CD8-positive, alpha-beta memory T cell (primary cell): ENCODE results near the gene RNF213. TPM values are rescaled to one million over a fixed set of nuclear protein-coding genes. Genes with fewer than 3 reads are reported as not detected.

ENCODE experiments used
- CTCF ChIA-PET: fragments of 350-600 bp; sonication (Branson Sonifier 250); formaldehyde crosslinking; loops from one replicate; lab custom pipeline; 2021; ENCODE audit warnings: antibody characterized with exemption; lab: Charles Lee
- POLR2A ChIA-PET: fragments of 350-600 bp; sonication (Branson Sonifier 250); formaldehyde crosslinking; loops from one replicate; lab custom pipeline; 2021; ENCODE audit warnings: antibody characterized with exemption; lab: Charles Lee
- DNase-seq, 5 donors: peaks; one replicate each; pipeline versions ENCODE4 v3.0.0 to v3.0.0-alpha.2; 2020 to 2022; ENCODE audit warnings: mixed read lengths in 1 of 5
- H3K27ac ChIP-seq: one replicate; pipeline ENCODE4 v1.7.0; 2013; ENCODE audit warnings: low read depth, mild to moderate bottlenecking, low read length, moderate library complexity
- H3K27me3 ChIP-seq: 2 replicates; pipeline ENCODE4 v1.7.0; 2013; ENCODE audit warnings: low read length, mild to moderate bottlenecking; ENCODE audit not compliant: insufficient read depth, poor library complexity, severe bottlenecking
- H3K36me3 ChIP-seq: 2 replicates; pipeline ENCODE4 v1.7.0; 2013; ENCODE audit warnings: mild to moderate bottlenecking, low read length, moderate library complexity; ENCODE audit not compliant: insufficient read depth
- H3K4me1 ChIP-seq: 2 replicates; pipeline ENCODE4 v1.7.0; 2013; ENCODE audit warnings: mild to moderate bottlenecking, low read length, moderate library complexity; ENCODE audit not compliant: insufficient read depth
- H3K4me3 ChIP-seq: 2 replicates; pipeline ENCODE4 v1.7.0; 2013; ENCODE audit warnings: mild to moderate bottlenecking, low read length
- H3K9me3 ChIP-seq: 2 replicates; pipeline ENCODE4 v1.7.0; 2013; ENCODE audit warnings: mild to moderate bottlenecking, low read length
- H3K27ac Mint-ChIP-seq, 8 donors: one replicate each; pipeline ENCODE4 v1.8.0; 2020 to 2021; ENCODE audit warnings: mixed read lengths in 8 of 8, mild to moderate bottlenecking in 6 of 8, inconsistent platforms in 3 of 8, moderate library complexity in 3 of 8
- H3K27me3 Mint-ChIP-seq, 2 donors: one replicate each; pipeline ENCODE4 v1.8.0; 2020 to 2021; ENCODE audit warnings: mixed read lengths in 2 of 2, mild to moderate bottlenecking in 1 of 2, moderate library complexity in 1 of 2
- H3K36me3 Mint-ChIP-seq, 3 donors: one replicate each; pipeline ENCODE4 v1.8.0; 2020 to 2021; ENCODE audit warnings: mixed read lengths in 3 of 3, inconsistent platforms in 1 of 3, mild to moderate bottlenecking in 1 of 3
- H3K4me1 Mint-ChIP-seq, 3 donors: one replicate each; pipeline ENCODE4 v1.8.0; 2020 to 2021; ENCODE audit warnings: mixed read lengths in 3 of 3, inconsistent platforms in 1 of 3, mild to moderate bottlenecking in 1 of 3
- H3K4me3 Mint-ChIP-seq, 7 donors: one replicate each; pipeline ENCODE4 v1.8.0; 2020 to 2021; ENCODE audit warnings: mixed read lengths in 7 of 7, mild to moderate bottlenecking in 6 of 7, moderate library complexity in 4 of 7, inconsistent platforms in 2 of 7
- H3K9me3 Mint-ChIP-seq, 5 donors: one replicate each; pipeline ENCODE4 v1.8.0; 2020 to 2022; ENCODE audit warnings: mixed read lengths in 5 of 5, mild to moderate bottlenecking in 3 of 5, moderate library complexity in 2 of 5, inconsistent platforms in 1 of 5
- polyA plus RNA-seq: library from polyadenylated mRNA; unstranded; fragments of 300-500 nt; fragmentation: Illumina TruSeq; gene quantifications from one replicate; pipeline ENCODE4 v1.2.3, GENCODE V29; 2021
- total RNA-seq, 2 experiments: library from RNA; stranded (reverse); gene quantifications; one replicate each; pipeline ENCODE4 v1.2.3, GENCODE V29; 2021

Gene RNF213
- total and polyA plus RNA-seq, 3 experiments from 2014 or later, result 75.7 to 185 (median 184) TPM

DNA sequence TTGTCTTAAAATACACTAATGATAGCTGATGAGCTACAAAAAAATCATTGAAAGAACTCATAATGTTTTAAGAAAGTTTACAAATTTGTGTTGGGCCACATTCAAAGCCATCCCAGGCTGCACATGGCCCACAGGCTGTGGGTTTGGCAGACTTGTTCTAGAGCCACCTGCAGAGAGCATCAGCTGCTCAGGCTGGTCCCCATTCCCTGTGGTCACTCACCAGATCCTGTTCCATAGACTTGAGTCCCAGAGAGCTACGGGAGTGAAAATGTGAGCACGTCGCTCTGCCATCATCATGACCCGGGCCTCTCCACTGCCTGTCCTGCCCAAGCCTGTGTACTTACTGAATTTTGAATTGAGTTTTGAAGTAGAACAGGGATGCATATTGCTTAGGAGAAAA lies 33.5 kb upstream of the RNF213 start:
- no peaks in the 10 kb centered on the region for H3K4me1 ChIP-seq
- peaks cover 0 to 6% (median 4%) of the 10 kb centered on the region in 5 donors for H3K9me3 Mint-ChIP-seq
- H3K9me3 ChIP-seq, result no peaks in the 10 kb centered on the region
- no peak overlapping the region for H3K4me3 Mint-ChIP-seq
- no peak overlapping the region for H3K27ac ChIP-seq
- ChIA-PET CTCF (interaction anchor here (0.9 kb wide), 1 partner anchor 22 kb away, joined by 3 read pairs; no protein-coding TSS in a partner anchor), POLR2A (no interaction called here)
- no peaks in the 10 kb centered on the region for H3K27me3 ChIP-seq
- H3K27ac Mint-ChIP-seq, result peak overlapping the region in 2 of 8 donors; percentile 10 to 27
- H3K4me3 ChIP-seq, result no peak overlapping the region
- no peak for DNase-seq
- no peaks in the 10 kb centered on the region for H3K36me3 ChIP-seq
- H3K27me3 Mint-ChIP-seq, result peaks cover 0 to 1% of the 10 kb centered on the region in 2 donors
- H3K4me1 Mint-ChIP-seq, result peaks cover 8 to 21% (median 10%) of the 10 kb centered on the region in 3 donors
- H3K36me3 Mint-ChIP-seq, result peaks cover 16 to 73% (median 20%) of the 10 kb centered on the region in 3 donors

DNA sequence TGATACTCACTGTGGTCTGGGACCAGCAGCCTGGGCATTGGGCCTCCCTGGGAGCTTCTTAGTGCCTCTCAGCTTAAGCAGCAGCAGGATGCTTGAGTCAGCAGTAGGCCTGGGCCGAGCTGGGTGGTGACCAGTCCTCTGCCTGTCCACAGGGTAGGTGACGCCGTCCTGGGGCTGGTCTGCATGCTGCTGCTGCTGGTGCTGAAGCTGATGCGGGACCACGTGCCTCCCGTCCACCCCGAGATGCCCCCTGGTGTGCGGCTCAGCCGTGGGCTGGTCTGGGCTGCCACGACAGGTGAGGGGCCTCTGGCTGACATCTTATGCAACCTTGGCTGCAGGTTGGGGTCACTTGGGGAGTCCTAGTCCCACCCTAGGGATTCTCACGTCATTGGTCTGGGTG lies 33.0 kb upstream of the RNF213 start:
- peaks cover 19 to 74% (median 25%) of the 10 kb centered on the region in 3 donors for H3K36me3 Mint-ChIP-seq
- Histone ChIP-seq H3K27ac (no peak overlapping the region), H3K9me3 (no peaks in the 10 kb centered on the region), H3K4me1 (no peaks in the 10 kb centered on the region), H3K36me3 (no peaks in the 10 kb centered on the region), H3K27me3 (no peaks in the 10 kb centered on the region), H3K4me3 (no peak overlapping the region)
- H3K4me3 Mint-ChIP-seq, result no peak overlapping the region
- H3K27ac Mint-ChIP-seq, result no peak overlapping the region
- peaks cover 0 to 11% (median 8%) of the 10 kb centered on the region in 5 donors for H3K9me3 Mint-ChIP-seq
- H3K27me3 Mint-ChIP-seq, result peaks cover 0 to 1% of the 10 kb centered on the region in 2 donors
- peaks cover 8 to 17% (median 8%) of the 10 kb centered on the region in 3 donors for H3K4me1 Mint-ChIP-seq
- DNase-seq, result no peak
- CTCF ChIA-PET, result interaction anchor here (0.9 kb wide), 1 partner anchor 22 kb away, joined by 3 read pairs; no protein-coding TSS in a partner anchor
- POLR2A ChIA-PET, result no interaction called here

DNA sequence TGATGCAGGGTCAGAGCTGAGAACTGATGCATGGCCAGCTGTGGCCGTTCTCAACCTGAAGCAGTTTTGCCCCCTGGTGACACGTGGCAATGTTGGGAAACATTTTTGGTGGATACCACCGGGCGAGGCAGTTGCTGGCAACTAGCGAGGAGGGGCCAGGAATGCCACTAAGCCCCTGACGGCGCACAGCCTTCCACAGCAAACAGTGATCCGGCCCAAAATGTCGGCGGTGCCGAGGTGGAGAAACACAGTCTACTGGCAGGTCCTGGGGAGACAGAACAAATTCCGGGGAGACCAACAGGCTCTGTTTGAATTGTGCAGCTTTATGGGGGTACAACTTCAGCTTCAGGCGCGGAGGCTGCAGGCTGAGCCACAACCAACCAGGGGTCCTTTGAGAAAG lies 32.2 kb upstream of the RNF213 start:
- peaks cover 22 to 72% (median 32%) of the 10 kb centered on the region in 3 donors for H3K36me3 Mint-ChIP-seq
- peak overlapping the region in 3 of 8 donors; percentile 20 to 91 (median 26) for H3K27ac Mint-ChIP-seq
- Histone ChIP-seq H3K27me3 (no peaks in the 10 kb centered on the region), H3K4me3 (no peak overlapping the region), H3K4me1 (no peaks in the 10 kb centered on the region), H3K9me3 (no peaks in the 10 kb centered on the region), H3K36me3 (no peaks in the 10 kb centered on the region), H3K27ac (no peak overlapping the region)
- DNase-seq, result no peak
- peaks cover 3 to 9% (median 8%) of the 10 kb centered on the region in 3 donors for H3K4me1 Mint-ChIP-seq
- peaks cover 2 to 17% (median 13%) of the 10 kb centered on the region in 5 donors for H3K9me3 Mint-ChIP-seq
- ChIA-PET POLR2A (no interaction called here), CTCF (interaction anchor here (1.2 to 1.4 kb wide), 2 partner anchors 25 to 32 kb away, joined by 3 to 4 read pairs; no protein-coding TSS in a partner anchor)
- H3K27me3 Mint-ChIP-seq, result peaks cover 0 to 1% of the 10 kb centered on the region in 2 donors
- no peak overlapping the region for H3K4me3 Mint-ChIP-seq

DNA sequence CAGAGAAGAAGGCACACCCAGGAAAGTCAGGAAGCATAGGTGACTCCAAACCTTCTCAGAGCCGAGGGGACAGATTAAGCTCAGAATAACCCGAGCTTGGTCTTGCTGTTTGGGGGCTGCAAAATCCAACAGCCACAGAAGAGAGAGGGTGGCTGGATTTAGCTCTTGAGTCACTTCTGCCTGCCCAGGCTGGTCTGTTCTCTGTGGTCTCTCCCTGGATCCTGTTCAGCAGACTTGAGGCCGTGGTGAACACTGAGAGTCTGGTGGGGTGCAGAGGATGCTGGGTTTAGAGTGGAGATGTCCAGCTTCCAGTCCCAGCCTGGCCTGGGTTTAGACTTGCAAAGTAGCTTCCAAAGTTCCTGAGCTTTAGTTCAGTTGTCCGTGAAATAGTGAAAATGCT lies 31.6 kb upstream of the RNF213 start:
- POLR2A ChIA-PET, result no interaction called here
- Mint-ChIP-seq H3K9me3 (peaks cover 2 to 20% (median 15%) of the 10 kb centered on the region in 5 donors), H3K27me3 (peaks cover 0 to 1% of the 10 kb centered on the region in 2 donors), H3K36me3 (peaks cover 21 to 73% (median 34%) of the 10 kb centered on the region in 3 donors), H3K4me3 (no peak overlapping the region), H3K4me1 (peaks cover 2 to 6% (median 5%) of the 10 kb centered on the region in 3 donors), H3K27ac (peak overlapping the region in 2 of 8 donors; percentile 20 to 91)
- H3K27me3 ChIP-seq, result no peaks in the 10 kb centered on the region
- H3K36me3 ChIP-seq, result no peaks in the 10 kb centered on the region
- DNase-seq, result no peak
- no peak overlapping the region for H3K27ac ChIP-seq
- H3K4me1 ChIP-seq, result no peaks in the 10 kb centered on the region
- H3K9me3 ChIP-seq, result no peaks in the 10 kb centered on the region
- no peak overlapping the region for H3K4me3 ChIP-seq
- CTCF ChIA-PET, result interaction anchor here (1.2 to 1.4 kb wide), 2 partner anchors 24 to 33 kb away, joined by 3 to 4 read pairs; no protein-coding TSS in a partner anchor

DNA sequence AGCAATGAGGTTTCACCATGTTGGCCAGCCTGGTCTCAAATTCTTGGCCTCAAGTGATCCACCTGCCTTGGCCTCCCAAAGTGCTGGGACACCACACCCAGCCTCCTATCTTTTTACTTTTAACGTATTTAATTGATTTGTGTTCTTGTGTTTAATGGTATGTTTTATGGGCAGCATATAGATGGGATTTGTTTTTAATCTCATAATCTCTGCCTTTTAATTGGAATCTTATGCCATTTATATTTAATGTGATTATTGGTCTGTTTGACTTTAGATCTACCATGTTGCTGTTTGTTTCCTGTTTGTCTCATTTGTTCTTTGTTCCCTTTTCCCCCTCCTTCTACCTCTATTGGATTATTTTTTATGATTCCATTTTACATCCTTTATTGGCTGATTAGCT lies 28.2 kb upstream of the RNF213 start:
- Histone ChIP-seq H3K4me1 (no peaks in the 10 kb centered on the region), H3K9me3 (no peaks in the 10 kb centered on the region), H3K27ac (no peak overlapping the region), H3K4me3 (no peak overlapping the region), H3K27me3 (no peaks in the 10 kb centered on the region), H3K36me3 (no peaks in the 10 kb centered on the region)
- CTCF ChIA-PET, result interaction anchor here (1.2 kb wide), 1 partner anchor 36 kb away, joined by 3 read pairs; no protein-coding TSS in a partner anchor
- Mint-ChIP-seq H3K27ac (peak overlapping the region in 1 of 8 donors; percentile 67), H3K4me3 (no peak overlapping the region), H3K9me3 (peaks cover 4 to 25% (median 21%) of the 10 kb centered on the region in 5 donors), H3K36me3 (peaks cover 22 to 76% (median 41%) of the 10 kb centered on the region in 3 donors), H3K27me3 (no peaks in the 10 kb centered on the region), H3K4me1 (no peaks in the 10 kb centered on the region)
- POLR2A ChIA-PET, result interaction anchor here (0.6 kb wide), 1 partner anchor 28 kb away, joined by 3 read pairs; the partner anchor contains the start of gene RNF213
- no peak for DNase-seq

DNA sequence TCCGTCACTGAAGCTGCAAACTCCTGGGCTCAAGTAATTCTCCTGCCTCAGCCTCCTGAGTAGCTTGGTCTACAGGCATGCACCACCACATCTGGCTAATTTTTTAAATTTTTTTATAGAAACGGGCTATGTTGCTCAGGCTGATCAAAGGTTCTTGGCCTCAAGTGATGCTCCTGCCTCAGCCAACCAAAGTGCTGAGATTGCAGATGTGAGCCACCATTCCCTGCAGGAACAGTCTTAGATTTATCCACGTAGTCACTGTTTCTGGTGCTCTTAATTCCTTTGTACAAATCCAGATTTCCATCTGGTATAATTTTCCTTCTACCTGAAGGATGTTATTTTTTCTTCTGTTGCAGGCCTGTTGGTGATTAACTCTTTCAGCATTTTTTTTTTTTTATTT lies 27.4 kb upstream of the RNF213 start:
- DNase-seq, result no peak
- Histone ChIP-seq H3K36me3 (no peaks in the 10 kb centered on the region), H3K27me3 (no peaks in the 10 kb centered on the region), H3K4me3 (no peak overlapping the region), H3K27ac (no peak overlapping the region), H3K4me1 (no peaks in the 10 kb centered on the region), H3K9me3 (no peaks in the 10 kb centered on the region)
- Mint-ChIP-seq H3K4me3 (no peak overlapping the region), H3K27me3 (no peaks in the 10 kb centered on the region), H3K36me3 (peaks cover 27 to 79% (median 44%) of the 10 kb centered on the region in 3 donors), H3K4me1 (no peaks in the 10 kb centered on the region), H3K27ac (peak overlapping the region in 2 of 8 donors; percentile 17 to 37), H3K9me3 (peaks cover 4 to 25% (median 21%) of the 10 kb centered on the region in 5 donors)
- CTCF ChIA-PET, result no interaction called here
- POLR2A ChIA-PET, result interaction anchor here (0.6 kb wide), 1 partner anchor 27 kb away, joined by 3 read pairs; the partner anchor contains the start of gene RNF213

DNA sequence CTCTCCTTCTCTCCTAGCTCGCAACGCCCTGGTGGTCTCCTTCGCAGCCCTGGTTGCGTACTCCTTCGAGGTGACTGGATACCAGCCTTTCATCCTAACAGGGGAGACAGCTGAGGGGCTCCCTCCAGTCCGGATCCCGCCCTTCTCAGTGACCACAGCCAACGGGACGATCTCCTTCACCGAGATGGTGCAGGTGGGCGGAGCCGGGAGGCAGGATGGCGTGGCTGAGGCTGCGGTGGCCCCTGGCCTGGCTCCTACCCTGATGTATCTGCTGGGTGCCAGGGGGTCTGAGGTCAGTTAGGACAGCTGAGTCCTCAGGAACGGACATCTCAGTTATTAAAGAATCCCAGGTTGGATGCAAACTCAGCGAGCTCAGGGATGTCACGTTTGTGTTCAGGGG lies 23.7 kb upstream of the RNF213 start:
- peaks cover 4 to 20% (median 19%) of the 10 kb centered on the region in 5 donors for H3K9me3 Mint-ChIP-seq
- H3K27me3 Mint-ChIP-seq, result no peaks in the 10 kb centered on the region
- H3K4me1 Mint-ChIP-seq, result peaks cover 0 to 2% (median 0%) of the 10 kb centered on the region in 3 donors
- H3K27me3 ChIP-seq, result no peaks in the 10 kb centered on the region
- ChIA-PET CTCF (interaction anchor here (1.2 kb wide), 1 partner anchor 19 kb away, joined by 4 read pairs; no protein-coding TSS in a partner anchor), POLR2A (interaction anchor here (0.9 kb wide), 1 partner anchor 91 kb away, joined by 3 read pairs; no protein-coding TSS in a partner anchor)
- no peak overlapping the region for H3K27ac Mint-ChIP-seq
- H3K4me3 ChIP-seq, result no peak overlapping the region
- H3K36me3 Mint-ChIP-seq, result peaks cover 27 to 75% (median 31%) of the 10 kb centered on the region in 3 donors
- no peaks in the 10 kb centered on the region for H3K4me1 ChIP-seq
- no peaks in the 10 kb centered on the region for H3K9me3 ChIP-seq
- H3K27ac ChIP-seq, result no peak overlapping the region
- no peak overlapping the region for H3K4me3 Mint-ChIP-seq
- no peak for DNase-seq
- no peaks in the 10 kb centered on the region for H3K36me3 ChIP-seq

DNA sequence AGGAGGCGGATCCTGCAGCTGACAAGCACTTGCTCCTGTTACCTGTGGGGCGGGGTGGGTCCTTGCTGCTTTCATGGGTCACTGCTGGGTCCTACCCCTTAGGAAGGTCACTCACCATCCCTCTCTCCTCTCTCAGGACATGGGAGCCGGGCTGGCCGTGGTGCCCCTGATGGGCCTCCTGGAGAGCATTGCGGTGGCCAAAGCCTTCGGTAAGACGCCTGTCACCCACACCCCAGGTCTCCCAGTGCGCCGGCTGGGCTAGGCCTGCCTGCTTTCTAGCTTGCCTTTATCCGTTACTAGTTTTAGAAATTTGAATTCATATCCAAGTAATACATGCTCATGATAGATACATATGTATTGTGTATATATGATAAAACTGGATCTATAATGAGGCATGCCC lies 23.3 kb upstream of the RNF213 start:
- H3K36me3 ChIP-seq, result no peaks in the 10 kb centered on the region
- Mint-ChIP-seq H3K4me1 (peaks cover 0 to 2% (median 0%) of the 10 kb centered on the region in 3 donors), H3K4me3 (no peak overlapping the region), H3K27ac (no peak overlapping the region), H3K27me3 (no peaks in the 10 kb centered on the region), H3K36me3 (peaks cover 26 to 76% (median 26%) of the 10 kb centered on the region in 3 donors), H3K9me3 (peaks cover 4 to 16% (median 15%) of the 10 kb centered on the region in 5 donors)
- no peak overlapping the region for H3K27ac ChIP-seq
- no peak overlapping the region for H3K4me3 ChIP-seq
- H3K4me1 ChIP-seq, result no peaks in the 10 kb centered on the region
- CTCF ChIA-PET, result interaction anchor here (1.2 kb wide), 1 partner anchor 19 kb away, joined by 4 read pairs; no protein-coding TSS in a partner anchor
- H3K27me3 ChIP-seq, result no peaks in the 10 kb centered on the region
- POLR2A ChIA-PET, result interaction anchor here (0.9 to 1.0 kb wide), 2 partner anchors 25 to 91 kb away, joined by 3 read pairs; no protein-coding TSS in a partner anchor
- DNase-seq, result no peak
- H3K9me3 ChIP-seq, result no peaks in the 10 kb centered on the region
